SK-N-SH (cell line): ENCODE measurements around the gene NBEAL2. TPM values are rescaled to one million over a fixed set of nuclear protein-coding genes. Genes with fewer than 3 reads are reported as not detected.

ENCODE experiments used
- CTCF ChIA-PET: fragments of 300-600, 350-600 bp; formaldehyde crosslinking; extraction: SDS; loops from one replicate; lab custom pipeline; 2021; lab: Yijun Ruan, JAX
- POLR2A ChIA-PET: fragments of 350-600 bp; sonication (Branson Sonifier 250); formaldehyde crosslinking; extraction: SDS; loops from one replicate; lab custom pipeline; 2020; ENCODE audit warnings: antibody characterized with exemption, inconsistent platforms; lab: Yijun Ruan, JAX
- DNase-seq: peaks from one replicate; pipeline ENCODE4 v3.0.0; 2012
- H2AFZ ChIP-seq: fragments of 200-600 bp; sonication (generic); 2 replicates; pipeline ENCODE4 v1.8.1; 2016; ENCODE audit warnings: antibody characterized with exemption, mild to moderate bottlenecking, low read depth
- H3F3A ChIP-seq: fragments of 200-600 bp; sonication (generic); replicated peaks from 2 replicates; pipeline ENCODE3; 2016; ENCODE audit warnings: antibody characterized with exemption, mild to moderate bottlenecking; ENCODE audit not compliant: insufficient read depth
- H3K27ac ChIP-seq, 2 experiments: fragments of 200-500 bp in 1 of 2; fragments of 200-600 bp in 1 of 2; sonication (Bioruptor generic) in 1 of 2; sonication (generic), shearing (Covaris generic) in 1 of 2; 2 replicates each; pipeline versions ENCODE4 v1.5.1 to v1.6.1; 2014 to 2016; ENCODE audit warnings: low read depth in 2 of 2, inconsistent platforms in 1 of 2, low read length in 1 of 2, mild to moderate bottlenecking in 1 of 2, mixed read lengths in 1 of 2
- H3K27me3 ChIP-seq: fragments of 200-600 bp; sonication (generic), shearing (Covaris generic); 2 replicates; pipeline ENCODE4 v1.6.1; 2016; ENCODE audit warnings: mixed run types; ENCODE audit not compliant: insufficient read depth
- H3K36me3 ChIP-seq, 2 experiments: fragments of 200-500 bp in 1 of 2; fragments of 200-600 bp in 1 of 2; sonication (Bioruptor generic) in 1 of 2; sonication (generic) in 1 of 2; replicated peaks in 1 of 2; 2 replicates each; pipeline versions ENCODE3 to v1.5.1; 2014 to 2016; ENCODE audit warnings: low read length in 1 of 2, mild to moderate bottlenecking in 1 of 2; ENCODE audit not compliant: insufficient read depth in 2 of 2, control insufficient read depth in 1 of 2
- H3K4me1 ChIP-seq, 2 experiments: fragments of 200-500 bp in 1 of 2; fragments of 200-600 bp in 1 of 2; sonication (Bioruptor generic) in 1 of 2; sonication (generic), shearing (Covaris generic) in 1 of 2; 2 replicates each; pipeline versions ENCODE4 v1.5.1 to v1.6.1; 2014 to 2016; ENCODE audit warnings: low read depth in 1 of 2, low read length in 1 of 2, mixed run types in 1 of 2; ENCODE audit not compliant: insufficient read depth in 2 of 2, control insufficient read depth in 1 of 2
- H3K4me2 ChIP-seq: fragments of 200-600 bp; sonication (generic), shearing (Covaris generic); 2 replicates; pipeline ENCODE4 v1.6.1; 2017; ENCODE audit warnings: mixed run types
- H3K4me3 ChIP-seq, 2 experiments: fragments of 200-500 bp in 1 of 2; fragments of 200-600 bp in 1 of 2; sonication (Bioruptor generic) in 1 of 2; sonication (generic), shearing (Covaris generic) in 1 of 2; 2 replicates each; pipeline versions ENCODE4 v1.5.1 to v1.8.1; 2014 to 2016; ENCODE audit warnings: low read depth in 2 of 2, inconsistent platforms in 1 of 2, low read length in 1 of 2, mild to moderate bottlenecking in 1 of 2, mixed read lengths in 1 of 2, moderate library complexity in 1 of 2
- H3K79me2 ChIP-seq: fragments of 200-600 bp; sonication (generic); 2 replicates; pipeline ENCODE4 v1.8.1; 2017; ENCODE audit warnings: mild to moderate bottlenecking; ENCODE audit not compliant: insufficient read depth
- H3K9ac ChIP-seq: fragments of 200-600 bp; sonication (generic); 2 replicates; pipeline ENCODE4 v1.6.1; 2017; ENCODE audit warnings: mixed run types
- H3K9me2 ChIP-seq: fragments of 200-600 bp; sonication (generic); 2 replicates; pipeline ENCODE4 v1.6.1; 2017; ENCODE audit warnings: mixed run types
- H3K9me3 ChIP-seq: fragments of 200-600 bp; sonication (generic); 2 replicates; pipeline ENCODE4 v1.6.1; 2017; ENCODE audit warnings: mixed run types, mild to moderate bottlenecking, moderate library complexity
- H4K20me1 ChIP-seq: fragments of 200-600 bp; sonication (generic); 2 replicates; pipeline ENCODE4 v1.6.1; 2017; ENCODE audit warnings: mild to moderate bottlenecking, mixed run types; ENCODE audit not compliant: insufficient read depth
- CHD2 ChIP-seq: fragments of 150-350 bp; IDR thresholded peaks from 2 replicates; pipeline ENCODE4 v1.6.1; 2018; ENCODE audit warnings: low read length; ENCODE audit not compliant: partially characterized antibody
- CTCF ChIP-seq: fragments of 200-600 bp; sonication (generic); IDR thresholded peaks from 2 replicates; pipeline ENCODE4 v1.6.1; 2017; ENCODE audit warnings: antibody characterized with exemption, mild to moderate bottlenecking, moderate library complexity
- EP300 ChIP-seq, 2 experiments: IDR thresholded peaks; 2 replicates each; pipeline versions ENCODE4 v1.4.0 to v1.6.1; 2012; ENCODE audit warnings: borderline replicate concordance in 1 of 2, low read depth in 1 of 2, low read length in 1 of 2
- EZH2phosphoT487 ChIP-seq: fragments of 200-600 bp; sonication (generic); IDR thresholded peaks from 2 replicates; pipeline ENCODE4 v1.6.1; 2017; ENCODE audit warnings: low read depth, mixed run types, mild to moderate bottlenecking, antibody characterized with exemption, moderate library complexity, borderline replicate concordance
- FOSL2 ChIP-seq: IDR thresholded peaks from 2 replicates; pipeline ENCODE4 v1.4.0; 2012; ENCODE audit warnings: low read depth, mild to moderate bottlenecking, moderate library complexity, borderline replicate concordance
- FOXJ3 ChIP-seq: sonication (generic); formaldehyde crosslinking; IDR thresholded peaks from 2 replicates; pipeline ENCODE4 v1.5.1; 2020; ENCODE audit warnings: mild to moderate bottlenecking, missing genetic modification reagents
- IRF3 ChIP-seq: fragments of 150-350 bp; IDR thresholded peaks from 2 replicates; pipeline ENCODE4 v1.6.1; 2016; ENCODE audit warnings: mild to moderate bottlenecking, low read depth, low read length
- MAX ChIP-seq: IDR thresholded peaks from 2 replicates; pipeline ENCODE4 v1.4.0; 2012; ENCODE audit warnings: low read depth
- NFIC ChIP-seq: IDR thresholded peaks from 2 replicates; pipeline ENCODE4 v1.4.0; 2012; ENCODE audit warnings: borderline replicate concordance
- NRF1 ChIP-seq: IDR thresholded peaks from 2 replicates; pipeline ENCODE4 v1.6.1; 2012; ENCODE audit warnings: low read depth, mild to moderate bottlenecking, low read length
- PBX3 ChIP-seq: IDR thresholded peaks from 2 replicates; pipeline ENCODE4; 2012
- POLR2AphosphoS5 ChIP-seq: IDR thresholded peaks from 2 replicates; pipeline ENCODE4 v1.6.1; 2012; ENCODE audit warnings: low read depth, low read length
- RAD21 ChIP-seq: IDR thresholded peaks from 2 replicates; pipeline ENCODE4 v1.6.1; 2012; ENCODE audit warnings: mild to moderate bottlenecking, low read length
- RCOR1 ChIP-seq: fragments of 150-350 bp; IDR thresholded peaks from 2 replicates; pipeline ENCODE4 v1.6.1; 2017; ENCODE audit warnings: antibody characterized with exemption, low read length
- RXRA ChIP-seq: IDR thresholded peaks from 2 replicates; pipeline ENCODE4 v1.4.0; 2012; ENCODE audit warnings: low read depth, mild to moderate bottlenecking, borderline replicate concordance
- SIN3A ChIP-seq: IDR thresholded peaks from 2 replicates; pipeline ENCODE4 v1.6.1; 2012; ENCODE audit warnings: low read depth, mild to moderate bottlenecking, low read length, moderate library complexity, borderline replicate concordance
- TCF12 ChIP-seq: IDR thresholded peaks from 2 replicates; pipeline ENCODE4 v1.4.0; 2012
- TEAD4 ChIP-seq: IDR thresholded peaks from 2 replicates; pipeline ENCODE4 v1.4.0; 2012; ENCODE audit warnings: mild to moderate bottlenecking, borderline replicate concordance; ENCODE audit not compliant: insufficient read depth
- USF2 ChIP-seq: fragments of 150-350 bp; IDR thresholded peaks from 2 replicates; pipeline ENCODE4 v1.6.1; 2017; ENCODE audit warnings: antibody characterized with exemption, low read length, low read depth, borderline replicate concordance
- YY1 ChIP-seq: IDR thresholded peaks from 2 replicates; pipeline ENCODE4 v1.4.0; 2012; ENCODE audit warnings: low read depth, mild to moderate bottlenecking
- WGBS: methylation state at CpG from one replicate; pipeline ENCODE4 v1.1.6; 2017; ENCODE audit warnings: low lambda C conversion rate; 5-methylcytosine and 5-hydroxymethylcytosine counted together
- polyA plus RNA-seq, 3 experiments: library from polyadenylated mRNA; depleted of rRNA; stranded (reverse); fragments of >200 nt; gene quantifications; 2 replicates each; pipeline ENCODE4 v1.2.3, GENCODE V29; 2012

The NBEAL2 gene
- polyA plus RNA-seq, 1 of the 3 experiments (the other 2 are of a cell fraction): 20.3 TPM

GRCh38 chr3:46970391-46971091, 8.9 kb upstream of the NBEAL2 start:
- no peak overlapping the region for H3K9ac ChIP-seq
- no peaks in the 10 kb centered on the region for H3K9me2 ChIP-seq
- no peaks in the 10 kb centered on the region for H3K27me3 ChIP-seq
- H4K20me1 ChIP-seq: peaks cover 98% of the 10 kb centered on the region
- TF ChIP-seq MAX (no peak), TCF12 (no peak), CTCF (no peak), FOXJ3 (CRISPR knock-in tag) (no peak), EP300 (IDR thresholded peaks at IDR 0.05; ENCODE audit: borderline replicate concordance in 1 of 2, low read depth in 1 of 2, low read length in 1 of 2) (no peak), RAD21 (no peak), USF2 (no peak), RXRA (no peak), YY1 (no peak), PBX3 (no peak)
- ChIA-PET POLR2A (interaction anchor here (0.6 kb wide), 1 partner anchor 9 kb away, joined by 4 read pairs; the partner anchor contains the start of gene NBEAL2), CTCF (interaction anchor here (0.6 to 3.1 kb wide), 3 partner anchors 12 to 195 kb away, joined by 4 to 13 read pairs (median 4); no protein-coding TSS in a partner anchor)
- DNase-seq: no peak
- no peak overlapping the region for H2AFZ ChIP-seq
- peak overlapping the region in 1 of 2 experiments; percentile 75; a peak in 2 of 4 replicates for H3K27ac ChIP-seq
- H3K4me3 ChIP-seq: no peak overlapping the region
- peaks cover 2 to 4% of the 10 kb centered on the region in 2 experiments for H3K36me3 ChIP-seq
- no peaks in the 10 kb centered on the region for H3K9me3 ChIP-seq
- peaks cover 100% of the 10 kb centered on the region for H3K79me2 ChIP-seq
- WGBS: 52% methylated on average over 3 of the region's 3 CpGs
- H3F3A ChIP-seq: no peaks in the 10 kb centered on the region
- H3K4me1 ChIP-seq: peaks cover 0 to 42% of the 10 kb centered on the region in 2 experiments; a peak in 1 of 4 replicates
- H3K4me2 ChIP-seq: no peak overlapping the region

GRCh38 chr3:46971151-46971550, 8.3 kb upstream of the NBEAL2 start:
- Histone ChIP-seq H3F3A (no peaks in the 10 kb centered on the region), H3K4me2 (no peak overlapping the region), H3K27me3 (no peaks in the 10 kb centered on the region), H2AFZ (no peak overlapping the region), H4K20me1 (peaks cover 98% of the 10 kb centered on the region), H3K27ac (peak overlapping the region in 1 of 2 experiments; percentile 75; a peak in 2 of 4 replicates), H3K9me2 (no peaks in the 10 kb centered on the region), H3K79me2 (peaks cover 100% of the 10 kb centered on the region), H3K9ac (no peak overlapping the region), H3K9me3 (no peaks in the 10 kb centered on the region), H3K4me1 (peaks cover 0 to 41% of the 10 kb centered on the region in 2 experiments; a peak in 1 of 4 replicates), H3K36me3 (peaks cover 2 to 4% of the 10 kb centered on the region in 2 experiments)
- DNase-seq: no peak
- POLR2A ChIA-PET: no interaction called here
- no peak for TF ChIP-seq POLR2AphosphoS5
- TF ChIP-seq RCOR1: no peak
- TF ChIP-seq CHD2: no peak
- no peak for TF ChIP-seq IRF3
- no peak for TF ChIP-seq TEAD4
- TF ChIP-seq FOSL2: no peak
- TF ChIP-seq NFIC: no peak
- TF ChIP-seq PBX3: no peak
- TF ChIP-seq EP300 (IDR thresholded peaks at IDR 0.05; ENCODE audit: borderline replicate concordance in 1 of 2, low read depth in 1 of 2, low read length in 1 of 2): no peak
- no peak for TF ChIP-seq EZH2phosphoT487
- TF ChIP-seq SIN3A: no peak
- no peak for TF ChIP-seq TCF12
- no peak for TF ChIP-seq NRF1
- TF ChIP-seq, all 33 proteins: peak for 0
- no peak overlapping the region for H3K4me3 ChIP-seq
- WGBS: 85% methylated on average over 6 of the region's 6 CpGs
- CTCF ChIA-PET: interaction anchor here (1.6 to 3.1 kb wide), 2 partner anchors 12 to 47 kb away, joined by 4 to 13 read pairs; no protein-coding TSS in a partner anchor
